Measurements from ENCODE around the gene CEACAM3. TPM values are rescaled to one million over a fixed set of nuclear protein-coding genes. Genes with fewer than 3 reads are reported as not detected.

CEACAM3 gene
- total RNA-seq, 2 donors from 2014 or later, result not detected

- Histone ChIP-seq H3K4me1 (no peaks in the 10 kb centered on the region), H3K36me3 (no peaks in the 10 kb centered on the region), H3K27me3 (no peaks in the 10 kb centered on the region), H3K27ac (no peak within 1 kb of the TSS), H3K4me3 (no peak within 1 kb of the TSS), H3K9me3 (no peaks in the 10 kb centered on the region)
- no peak for TF ChIP-seq CTCF (IDR thresholded peaks at IDR 0.05)
- no peak for DNase-seq (ENCODE audit: low spot score)
Measured at GRCh38 chr19:41844601-41845000, 48.2 kb downstream of the CEACAM3 start, which contains the start of gene LYPD4. TSS of gene LYPD4 (minus strand) at chr19:41844683. CDS start at chr19:41839285, 5,398 bp downstream.

GRCh38 chr19:41845001-41845050 lies 48.4 kb downstream of the CEACAM3 start, which contains the start of gene DMRTC2:
TSS of gene DMRTC2 (plus strand) at chr19:41845042. CDS start at chr19:41847429, 2,387 bp downstream.
- Histone ChIP-seq H3K9me3 (no peaks in the 10 kb centered on the region), H3K4me3 (no peak within 1 kb of the TSS), H3K36me3 (no peaks in the 10 kb centered on the region), H3K27me3 (no peaks in the 10 kb centered on the region), H3K4me1 (no peaks in the 10 kb centered on the region), H3K27ac (no peak within 1 kb of the TSS)
- DNase-seq (ENCODE audit: low spot score), result no peak
- TF ChIP-seq CTCF (IDR thresholded peaks at IDR 0.05), result no peak

GRCh38 chr19:41845051-41845590 lies 48.7 kb downstream of the CEACAM3 start:
- no peaks in the 10 kb centered on the region for H3K27me3 ChIP-seq
- no peak for TF ChIP-seq CTCF (IDR thresholded peaks at IDR 0.05)
- H3K36me3 ChIP-seq, result no peaks in the 10 kb centered on the region
- no peak overlapping the region for H3K4me3 ChIP-seq
- H3K27ac ChIP-seq, result no peak overlapping the region
- H3K9me3 ChIP-seq, result no peaks in the 10 kb centered on the region
- H3K4me1 ChIP-seq, result no peaks in the 10 kb centered on the region
- DNase-seq (ENCODE audit: low spot score), result no peak

- TF ChIP-seq CTCF (IDR thresholded peaks at IDR 0.05), result no peak
- no peaks in the 10 kb centered on the region for H3K9me3 ChIP-seq
- no peaks in the 10 kb centered on the region for H3K36me3 ChIP-seq
- no peak for DNase-seq (ENCODE audit: low spot score)
- H3K4me1 ChIP-seq, result no peaks in the 10 kb centered on the region
- no peak overlapping the region for H3K27ac ChIP-seq
- no peaks in the 10 kb centered on the region for H3K27me3 ChIP-seq
- H3K4me3 ChIP-seq, result no peak overlapping the region
Measured at GRCh38 chr19:41847351-41848105, 51.1 kb downstream of the CEACAM3 start.

- Histone ChIP-seq H3K9me3 (no peaks in the 10 kb centered on the region), H3K4me3 (no peak overlapping the region), H3K4me1 (no peaks in the 10 kb centered on the region), H3K27me3 (no peaks in the 10 kb centered on the region), H3K27ac (no peak overlapping the region), H3K36me3 (no peaks in the 10 kb centered on the region)
- DNase-seq (ENCODE audit: low spot score), result no peak
- no peak for TF ChIP-seq CTCF (IDR thresholded peaks at IDR 0.05)
Measured at GRCh38 chr19:41848666-41849065, 52.3 kb downstream of the CEACAM3 start.

- Histone ChIP-seq H3K4me1 (no peaks in the 10 kb centered on the region), H3K4me3 (no peak overlapping the region), H3K9me3 (no peaks in the 10 kb centered on the region), H3K36me3 (no peaks in the 10 kb centered on the region), H3K27me3 (no peaks in the 10 kb centered on the region), H3K27ac (no peak overlapping the region)
- no peak for DNase-seq (ENCODE audit: low spot score)
- no peak for TF ChIP-seq CTCF (IDR thresholded peaks at IDR 0.05)
Measured at GRCh38 chr19:41849067-41849466, 52.7 kb downstream of the CEACAM3 start.
